ENCODE results near the gene EGFL6. TPM values are rescaled to one million over a fixed set of nuclear protein-coding genes. Genes with fewer than 3 reads are reported as not detected.

The EGFL6 gene
- total RNA-seq, 6 experiments from 2014 or later: not detected

DNA sequence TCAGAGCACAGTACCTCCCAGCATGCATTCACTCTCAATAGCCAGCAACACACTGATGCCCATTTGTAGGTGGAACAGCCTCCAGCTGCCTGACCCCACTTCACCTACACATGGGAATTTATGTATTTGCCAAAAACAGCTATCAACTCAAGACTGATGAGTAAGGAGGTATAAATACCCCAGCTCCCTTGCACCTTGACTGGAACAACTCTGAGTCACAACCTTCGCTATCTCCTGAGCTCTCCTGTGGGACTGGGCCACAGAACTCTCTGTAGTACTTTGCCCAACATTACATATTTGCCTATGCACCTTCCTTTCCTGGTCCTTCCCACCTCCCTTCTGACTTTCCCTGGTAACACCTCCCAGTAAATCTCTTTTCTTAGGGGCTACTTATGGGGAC lies 16.5 kb upstream of the EGFL6 start:
- H3K27ac ChIP-seq: no peak overlapping the region
- no peak for DNase-seq
- H3K27me3 ChIP-seq: peaks cover 0 to 3% of the 10 kb centered on the region in 2 donors
- 67% methylated on average over 1 of the region's 1 CpG for WGBS (ENCODE audit: insufficient coverage, low coverage, low lambda C conversion rate, missing lambda C conversion rate)
- no peak for ATAC-seq
- no peak for TF ChIP-seq POLR2A (IDR thresholded peaks at IDR 0.05)
- TF ChIP-seq, protein P1, sequence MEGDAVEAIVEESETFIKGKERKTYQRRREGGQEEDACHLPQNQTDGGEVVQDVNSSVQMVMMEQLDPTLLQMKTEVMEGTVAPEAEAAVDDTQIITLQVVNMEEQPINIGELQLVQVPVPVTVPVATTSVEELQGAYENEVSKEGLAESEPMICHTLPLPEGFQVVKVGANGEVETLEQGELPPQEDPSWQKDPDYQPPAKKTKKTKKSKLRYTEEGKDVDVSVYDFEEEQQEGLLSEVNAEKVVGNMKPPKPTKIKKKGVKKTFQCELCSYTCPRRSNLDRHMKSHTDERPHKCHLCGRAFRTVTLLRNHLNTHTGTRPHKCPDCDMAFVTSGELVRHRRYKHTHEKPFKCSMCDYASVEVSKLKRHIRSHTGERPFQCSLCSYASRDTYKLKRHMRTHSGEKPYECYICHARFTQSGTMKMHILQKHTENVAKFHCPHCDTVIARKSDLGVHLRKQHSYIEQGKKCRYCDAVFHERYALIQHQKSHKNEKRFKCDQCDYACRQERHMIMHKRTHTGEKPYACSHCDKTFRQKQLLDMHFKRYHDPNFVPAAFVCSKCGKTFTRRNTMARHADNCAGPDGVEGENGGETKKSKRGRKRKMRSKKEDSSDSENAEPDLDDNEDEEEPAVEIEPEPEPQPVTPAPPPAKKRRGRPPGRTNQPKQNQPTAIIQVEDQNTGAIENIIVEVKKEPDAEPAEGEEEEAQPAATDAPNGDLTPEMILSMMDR (IDR thresholded peaks at IDR 0.05): no peak
- H3K4me3 ChIP-seq: no peak overlapping the region
- H3K4me1 ChIP-seq: no peaks in the 10 kb centered on the region
- intact Hi-C loops (cut with DNase I): no loop called here
- H3K9me3 ChIP-seq: no peaks in the 10 kb centered on the region
- H3K36me3 ChIP-seq: no peaks in the 10 kb centered on the region

DNA sequence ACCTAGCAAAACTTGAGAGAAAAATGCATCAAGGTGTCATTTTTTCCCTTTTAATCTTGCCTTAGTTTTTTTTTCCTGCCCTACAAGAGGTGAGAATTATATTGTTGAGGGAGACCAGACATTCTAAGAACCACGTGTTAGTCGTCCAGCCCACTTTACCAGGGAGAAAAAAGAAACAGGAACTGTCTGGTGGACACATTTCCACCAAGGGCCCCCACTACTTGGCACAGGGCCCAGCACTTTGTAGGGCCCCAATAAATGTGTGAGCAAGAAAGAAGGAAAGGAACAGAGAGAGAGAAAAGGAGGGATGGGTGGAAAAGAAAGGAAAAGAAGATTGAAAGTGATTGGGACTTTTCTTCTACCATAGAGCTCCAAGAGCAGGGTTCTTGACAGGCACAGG lies 3.9 kb upstream of the EGFL6 start:
- TF ChIP-seq POLR2A (IDR thresholded peaks at IDR 0.05): no peak
- TF ChIP-seq, protein P1 (IDR thresholded peaks at IDR 0.05): no peak
- DNase-seq: no peak
- no peak for ATAC-seq
- 13% methylated on average over 2 of the region's 2 CpGs for WGBS (ENCODE audit: insufficient coverage, low coverage, low lambda C conversion rate, missing lambda C conversion rate)
- Histone ChIP-seq H3K27ac (no peak overlapping the region), H3K36me3 (no peaks in the 10 kb centered on the region), H3K9me3 (no peaks in the 10 kb centered on the region), H3K27me3 (peaks cover 0 to 27% of the 10 kb centered on the region in 2 donors), H3K4me3 (no peak overlapping the region), H3K4me1 (no peaks in the 10 kb centered on the region)
- intact Hi-C loops (cut with DNase I): no loop called here

DNA sequence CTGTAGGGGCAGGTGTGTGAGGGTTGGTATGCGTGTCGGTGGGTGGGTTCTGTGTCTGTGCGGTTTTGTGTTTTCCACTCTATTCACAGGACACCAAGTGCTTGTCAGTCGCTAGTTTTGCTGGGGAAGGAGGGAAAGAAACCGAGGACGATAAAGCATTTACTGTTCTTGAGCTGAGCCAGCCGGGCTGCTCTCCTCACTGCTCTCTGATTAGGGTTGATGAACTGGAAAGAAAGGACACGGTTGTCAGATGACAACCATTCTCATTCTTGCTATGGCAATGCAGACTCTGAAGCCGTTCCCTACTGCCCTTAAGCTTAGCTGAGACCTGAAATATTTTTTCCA lies 832 bp downstream of the EGFL6 start:
- 20% methylated on average over 7 of the region's 9 CpGs for WGBS (ENCODE audit: insufficient coverage, low coverage, low lambda C conversion rate, missing lambda C conversion rate)
- peaks cover 0 to 27% of the 10 kb centered on the region in 2 donors for H3K27me3 ChIP-seq
- TF ChIP-seq, protein P1 (IDR thresholded peaks at IDR 0.05): no peak
- no peak for TF ChIP-seq POLR2A (IDR thresholded peaks at IDR 0.05)
- no peak for DNase-seq
- H3K9me3 ChIP-seq: no peaks in the 10 kb centered on the region
- H3K36me3 ChIP-seq: no peaks in the 10 kb centered on the region
- no peaks in the 10 kb centered on the region for H3K4me1 ChIP-seq
- no peak overlapping the region for H3K27ac ChIP-seq
- no peak for ATAC-seq
- no peak overlapping the region for H3K4me3 ChIP-seq
- intact Hi-C loops (cut with DNase I): no loop called here

DNA sequence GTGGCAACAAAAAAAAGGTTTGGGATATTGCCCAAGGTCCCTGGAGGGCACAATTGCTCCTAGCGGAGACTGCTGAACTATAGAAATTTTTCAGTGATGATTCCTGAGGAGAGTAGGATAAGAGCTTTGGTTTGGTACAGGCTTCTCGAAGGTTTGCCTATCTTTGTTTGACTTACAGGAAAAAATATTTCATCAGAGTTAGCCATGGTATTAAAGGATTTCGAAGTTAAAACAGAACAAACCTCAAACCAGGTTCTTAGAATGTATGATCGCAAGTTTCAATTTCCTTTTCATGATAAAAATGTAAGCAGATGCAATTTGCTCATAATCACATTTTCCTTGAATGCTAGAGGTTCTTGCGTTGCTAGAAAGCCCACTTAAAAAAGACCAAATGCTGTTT lies 1.7 kb downstream of the EGFL6 start:
- no peak for TF ChIP-seq POLR2A (IDR thresholded peaks at IDR 0.05)
- TF ChIP-seq, protein P1 (IDR thresholded peaks at IDR 0.05): no peak

DNA sequence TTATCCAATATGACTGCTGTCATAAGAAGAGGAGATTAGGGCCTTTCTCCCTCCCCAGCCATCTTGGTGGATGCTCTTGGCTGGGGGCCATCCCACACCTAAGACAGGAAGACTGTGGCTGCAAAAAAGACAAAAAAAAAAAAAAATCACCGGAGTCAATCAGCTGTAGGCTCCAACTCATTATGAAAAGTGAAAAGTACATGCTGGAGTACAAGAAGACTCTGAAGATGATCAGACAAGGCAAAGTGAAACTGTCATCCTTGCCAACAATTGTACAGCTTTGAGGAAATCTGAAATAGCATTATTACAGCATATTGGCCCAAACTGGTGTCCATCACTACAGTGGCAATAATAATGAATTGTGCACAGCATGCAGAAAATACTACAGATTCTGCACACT lies 5.2 kb downstream of the EGFL6 start:
- intact Hi-C loops (cut with DNase I): no loop called here
- no peak for ATAC-seq

More for the DNA sequence above, 1.7 kb downstream of the EGFL6 start:
- no peak overlapping the region for H3K4me3 ChIP-seq
- no peak for ATAC-seq
- DNase-seq: no peak
- intact Hi-C loops (cut with DNase I): no loop called here
- peaks cover 0 to 21% of the 10 kb centered on the region in 2 donors for H3K27me3 ChIP-seq
- no peaks in the 10 kb centered on the region for H3K4me1 ChIP-seq
- H3K27ac ChIP-seq: no peak overlapping the region
- H3K9me3 ChIP-seq: no peaks in the 10 kb centered on the region
- WGBS (ENCODE audit: insufficient coverage, low coverage, low lambda C conversion rate, missing lambda C conversion rate): 47% methylated on average over 5 of the region's 5 CpGs
- H3K36me3 ChIP-seq: no peaks in the 10 kb centered on the region

More for the DNA sequence above, 5.2 kb downstream of the EGFL6 start:
- Histone ChIP-seq H3K4me3 (no peak overlapping the region), H3K4me1 (no peaks in the 10 kb centered on the region), H3K36me3 (no peaks in the 10 kb centered on the region), H3K27ac (no peak overlapping the region), H3K9me3 (no peaks in the 10 kb centered on the region), H3K27me3 (peaks cover 0 to 8% of the 10 kb centered on the region in 2 donors)
- TF ChIP-seq POLR2A (IDR thresholded peaks at IDR 0.05): no peak
- TF ChIP-seq, protein P1 (IDR thresholded peaks at IDR 0.05): no peak
- 40% methylated on average over 1 of the region's 1 CpG for WGBS (ENCODE audit: insufficient coverage, low coverage, low lambda C conversion rate, missing lambda C conversion rate)
- DNase-seq: no peak
